Heart left ventricle (tissue), 16 donors: ENCODE measurements around the gene MDFIC2. TPM values are rescaled to one million over a fixed set of nuclear protein-coding genes. Genes with fewer than 3 reads are reported as not detected.

Experiments
- ATAC-seq, 4 donors: fragments of 200-7000 bp; cut with Tn5 transposase; one replicate each; pipeline ENCODE4 v1.9.1; 2020 to 2022; ENCODE audit warnings: moderate library complexity in 4 of 4, mild to moderate bottlenecking in 3 of 4, moderate number of reproducible peaks in 1 of 4
- DNase-seq, 5 donors: peaks; one replicate each; pipeline ENCODE4 v3.0.0-alpha.2; 2020
- H3K27ac ChIP-seq, 12 donors: fragments of 200-600 bp; sonication (generic) in 4 of 12; one replicate each; pipeline versions ENCODE4 v1.5.0 to v1.8.0; 2016 to 2022; ENCODE audit warnings: mild to moderate bottlenecking in 2 of 12
- H3K27me3 ChIP-seq, 9 donors: fragments of 200-600 bp; sonication (generic) in 2 of 9; one replicate each; pipeline versions ENCODE4 v1.5.1 to v1.8.0; 2016 to 2022; ENCODE audit warnings: mild to moderate bottlenecking in 3 of 9
- H3K36me3 ChIP-seq, 9 donors: fragments of 200-600 bp; sonication (generic) in 2 of 9; one replicate each; pipeline versions ENCODE4 v1.5.0 to v1.8.0; 2018 to 2022; ENCODE audit warnings: mild to moderate bottlenecking in 2 of 9
- H3K4me1 ChIP-seq, 12 donors: fragments of 200-600 bp; sonication (generic) in 4 of 12; one replicate each; pipeline versions ENCODE4 v1.5.0 to v1.8.0; 2016 to 2022; ENCODE audit warnings: mild to moderate bottlenecking in 3 of 12
- H3K4me3 ChIP-seq, 12 donors: fragments of 200-600 bp; sonication (generic) in 4 of 12; one replicate each; pipeline versions ENCODE4 v1.5.0 to v1.8.0; 2017 to 2022; ENCODE audit warnings: mild to moderate bottlenecking in 9 of 12, moderate library complexity in 4 of 12
- H3K9me3 ChIP-seq, 12 donors: fragments of 200-600 bp; sonication (generic) in 4 of 12; one replicate each; pipeline versions ENCODE4 v1.5.0 to v1.8.0; 2016 to 2022; ENCODE audit warnings: mild to moderate bottlenecking in 1 of 12
- CTCF ChIP-seq, 12 donors: fragments of 200-600 bp; sonication (generic) in 4 of 12; IDR thresholded peaks; one replicate each; pipeline versions ENCODE4 v1.5.0 to v1.8.0; 2018 to 2022; ENCODE audit warnings: antibody characterized with exemption in 12 of 12, mild to moderate bottlenecking in 5 of 12
- POLR2A ChIP-seq, 2 donors: fragments of 450-650 bp; IDR thresholded peaks; one replicate each; pipeline ENCODE4 v1.6.1; 2017; ENCODE audit warnings: antibody characterized with exemption in 2 of 2, mild to moderate bottlenecking in 2 of 2, moderate library complexity in 2 of 2
- WGBS, 4 donors: extraction: QIAGEN DNeasy Blood & Tissue Kit in 2 of 4; methylation state at CpG; one replicate each; pipeline versions ENCODE4 v1.1.5 to v1.1.7; 2013 to 2018; 5-methylcytosine and 5-hydroxymethylcytosine counted together
- intact Hi-C, 10 donors: fragments of 100-400 bp; cut with DNase I; formaldehyde crosslinking; loops; one replicate each; pipeline versions ENCODE4 v1.11.1 to v1.14.2; 2022
- polyA plus RNA-seq, 2 donors: library from polyadenylated mRNA; stranded (reverse); fragments of 200-250 nt; gene quantifications; one replicate each; pipeline ENCODE4 v1.2.3, GENCODE V29; 2013
- total RNA-seq, 9 donors: library from RNA; depleted of rRNA in 2 of 9; stranded (reverse); fragments of >200 nt in 2 of 9; fragmentation: NEBNext Ultra II Directional in 3 of 9; extraction: Animal tissue kit (Norgen Biotek cat#: 25700) in 3 of 9; gene quantifications; one replicate each; pipeline versions ENCODE4 v1.1.0 to v1.2.4, GENCODE V29; 2016 to 2023
- donor health status: ischemic (EF 13 %, LVEDD 7.1; RV severe dilation, severe dysfunction).
- donor health status: healthy with polysubstance abuse.
- donor health status: DM: no; HTN: yes; CAD: no.
- donor health status: DM: no; HTN: no; CAD: no.
- donor health status: ischemic (EF 25% LVEDD 6.9; RV normal size, moderate dysfunction).
- donor health status: ischemic (EF 25% LVEDD 5.7; RV mildly dilated, moderate dysfunction).
- donor health status: healthy.
- donor health status: DM: yes; HTN: yes; CAD: no.
- donor health status: ischemic (EF 35%, LVEDD 5.7; RV mildly dilated, moderate dysfunction).
- donor health status: nonischemic (EF 11% LVEDD 7.7; RV severe dilation, severe dysfunction).
- donor health status: DM: yes; HTN: yes; CAD: no.
- donor health status: PGD.
- donor health status: ischemic (EF 29% LVEDD 5.4; RV normal size, mild dysfunction).
- donor health status: nonischemic (EF 23%, LVEDD 6.1; RV moderate dilation, normal function).

MDFIC2 gene
- total and polyA plus RNA-seq, 11 donors = not detected

- peak in 1 of 5 donors; percentile 8 for DNase-seq
- 45 to 55% (median 52%) methylated on average over 2 of the region's 2 CpGs for WGBS, 4 donors
- no peak for ATAC-seq
These were observed 70.0 kb downstream of the MDFIC2 start for GRCh38 chr3:70242297-70242882.

GRCh38 chr3:70233812-70234211 lies 78.6 kb downstream of the MDFIC2 start:
- H3K27ac ChIP-seq = no peak overlapping the region
- peaks cover 0 to 9% (median 0%) of the 10 kb centered on the region in 12 donors for H3K9me3 ChIP-seq
- TF ChIP-seq POLR2A (IDR thresholded peaks at IDR 0.05) (no peak), CTCF (IDR thresholded peaks at IDR 0.05) (no peak)
- 77 to 88% (median 84%) methylated on average over 1 of the region's 1 CpG for WGBS, 4 donors
- ATAC-seq (no peak), DNase-seq (no peak)
- intact Hi-C loops = no loop called here
- H3K4me3 ChIP-seq = no peak overlapping the region
- no peaks in the 10 kb centered on the region for H3K4me1 ChIP-seq
- H3K36me3 ChIP-seq = no peaks in the 10 kb centered on the region
- H3K27me3 ChIP-seq = no peaks in the 10 kb centered on the region

More at GRCh38 chr3:70242297-70242882, 70.0 kb downstream of the MDFIC2 start:
- Histone ChIP-seq H3K4me3 (no peak overlapping the region), H3K4me1 (peaks cover 0 to 8% (median 0%) of the 10 kb centered on the region in 12 donors), H3K9me3 (no peaks in the 10 kb centered on the region), H3K36me3 (no peaks in the 10 kb centered on the region), H3K27ac (peak overlapping the region in 2 of 12 donors; percentile 15 to 35), H3K27me3 (no peaks in the 10 kb centered on the region)
- intact Hi-C loops = no loop called here
- TF ChIP-seq CTCF (IDR thresholded peaks at IDR 0.05) (no peak), POLR2A (IDR thresholded peaks at IDR 0.05) (no peak)

GRCh38 chr3:70233112-70233511 lies 79.3 kb downstream of the MDFIC2 start:
- DNase-seq (no peak), ATAC-seq (no peak)
- intact Hi-C loops = no loop called here
- Histone ChIP-seq H3K4me1 (no peaks in the 10 kb centered on the region), H3K9me3 (peaks cover 0 to 9% (median 0%) of the 10 kb centered on the region in 12 donors), H3K27ac (no peak overlapping the region), H3K4me3 (no peak overlapping the region), H3K27me3 (no peaks in the 10 kb centered on the region), H3K36me3 (no peaks in the 10 kb centered on the region)
- WGBS, 4 donors = 79 to 84% (median 81%) methylated on average over 5 of the region's 5 CpGs
- TF ChIP-seq CTCF (IDR thresholded peaks at IDR 0.05) (no peak), POLR2A (IDR thresholded peaks at IDR 0.05) (no peak)

GRCh38 chr3:70231266-70231701 lies 81.2 kb downstream of the MDFIC2 start:
- no peaks in the 10 kb centered on the region for H3K36me3 ChIP-seq
- ATAC-seq (no peak), DNase-seq (no peak)
- H3K27me3 ChIP-seq = no peaks in the 10 kb centered on the region
- no peak overlapping the region for H3K27ac ChIP-seq
- peaks cover 0 to 9% (median 0%) of the 10 kb centered on the region in 12 donors for H3K9me3 ChIP-seq
- 76 to 84% (median 81%) methylated on average over 15 of the region's 15 CpGs for WGBS, 4 donors
- TF ChIP-seq CTCF (IDR thresholded peaks at IDR 0.05) (no peak), POLR2A (IDR thresholded peaks at IDR 0.05) (no peak)
- no peak overlapping the region for H3K4me3 ChIP-seq
- H3K4me1 ChIP-seq = no peaks in the 10 kb centered on the region
- intact Hi-C loops = no loop called here
